Retinal pigment epithelial cell (primary cell): ENCODE results near the gene F2.

Source experiments
- DNase-seq: peaks from one replicate; pipeline ENCODE4 v3.0.0-alpha.2; 2010; ENCODE audit warnings: low read depth
- H3K4me3 ChIP-seq: 2 replicates; pipeline ENCODE4 v1.5.1; 2011; ENCODE audit warnings: mild to moderate bottlenecking, low read length, control low read depth, moderate library complexity
- TF ChIP-seq, protein P1 (sequence below): conservative IDR thresholded peaks from 2 replicates; pipeline ENCODE4 v1.5.1; 2011; ENCODE audit warnings: low read depth, low read length, control low read depth, inconsistent platforms

F2 gene

DNA sequence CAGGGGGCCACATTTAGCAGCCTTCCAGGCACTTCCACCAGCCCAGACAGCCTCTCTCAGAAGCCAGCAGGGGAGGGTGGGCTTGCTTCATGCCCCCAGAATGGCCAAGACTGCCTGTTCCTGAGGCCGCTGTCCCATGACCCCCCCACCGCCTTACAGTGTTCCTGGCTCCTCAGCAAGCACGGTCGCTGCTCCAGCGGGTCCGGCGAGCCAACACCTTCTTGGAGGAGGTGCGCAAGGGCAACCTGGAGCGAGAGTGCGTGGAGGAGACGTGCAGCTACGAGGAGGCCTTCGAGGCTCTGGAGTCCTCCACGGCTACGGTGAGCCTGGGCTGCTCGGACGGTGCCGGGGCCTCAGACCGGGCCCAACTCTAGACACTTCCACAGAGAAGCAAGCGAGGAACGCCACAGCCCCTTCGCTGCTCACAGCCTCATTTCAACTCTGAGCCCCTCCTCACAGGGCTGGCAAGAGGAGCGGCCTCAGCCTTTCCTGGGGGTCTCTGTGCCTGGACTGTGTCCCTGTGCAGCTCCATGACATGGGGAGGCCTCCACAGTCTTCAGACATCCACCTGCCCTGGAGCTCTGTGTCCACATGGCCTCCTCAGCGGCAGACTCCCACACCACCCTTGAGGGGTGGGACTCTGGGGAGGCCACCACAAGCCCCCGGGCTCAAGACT lies 668 bp downstream of the F2 start:
- TF ChIP-seq, protein P1, sequence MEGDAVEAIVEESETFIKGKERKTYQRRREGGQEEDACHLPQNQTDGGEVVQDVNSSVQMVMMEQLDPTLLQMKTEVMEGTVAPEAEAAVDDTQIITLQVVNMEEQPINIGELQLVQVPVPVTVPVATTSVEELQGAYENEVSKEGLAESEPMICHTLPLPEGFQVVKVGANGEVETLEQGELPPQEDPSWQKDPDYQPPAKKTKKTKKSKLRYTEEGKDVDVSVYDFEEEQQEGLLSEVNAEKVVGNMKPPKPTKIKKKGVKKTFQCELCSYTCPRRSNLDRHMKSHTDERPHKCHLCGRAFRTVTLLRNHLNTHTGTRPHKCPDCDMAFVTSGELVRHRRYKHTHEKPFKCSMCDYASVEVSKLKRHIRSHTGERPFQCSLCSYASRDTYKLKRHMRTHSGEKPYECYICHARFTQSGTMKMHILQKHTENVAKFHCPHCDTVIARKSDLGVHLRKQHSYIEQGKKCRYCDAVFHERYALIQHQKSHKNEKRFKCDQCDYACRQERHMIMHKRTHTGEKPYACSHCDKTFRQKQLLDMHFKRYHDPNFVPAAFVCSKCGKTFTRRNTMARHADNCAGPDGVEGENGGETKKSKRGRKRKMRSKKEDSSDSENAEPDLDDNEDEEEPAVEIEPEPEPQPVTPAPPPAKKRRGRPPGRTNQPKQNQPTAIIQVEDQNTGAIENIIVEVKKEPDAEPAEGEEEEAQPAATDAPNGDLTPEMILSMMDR = no peak
- DNase-seq = no peak

DNA sequence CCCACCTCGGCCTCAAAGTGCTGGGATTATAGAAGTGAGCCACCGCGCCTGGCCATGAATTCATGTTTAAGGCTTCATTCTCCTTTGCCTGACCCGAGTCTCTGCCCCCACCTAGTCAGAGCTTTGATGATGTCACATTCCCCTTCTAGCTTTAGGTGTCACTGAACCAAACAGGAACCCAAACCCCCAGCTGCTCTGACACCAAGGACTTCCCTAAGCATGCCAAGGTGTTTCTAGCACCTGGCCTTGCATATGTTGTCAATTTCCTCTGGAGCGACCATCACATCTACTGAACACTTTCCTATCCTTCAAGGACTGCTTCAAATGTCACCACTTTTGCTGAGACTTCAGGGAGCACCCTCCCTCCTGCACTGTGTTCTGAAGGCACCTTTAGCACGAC lies 2.3 kb downstream of the F2 start:
- no peak for DNase-seq
- TF ChIP-seq, protein P1 = no peak
- H3K4me3 ChIP-seq = no peak overlapping the region

More for the DNA sequence above, 668 bp downstream of the F2 start:
- H3K4me3 ChIP-seq = no peak overlapping the region

DNA sequence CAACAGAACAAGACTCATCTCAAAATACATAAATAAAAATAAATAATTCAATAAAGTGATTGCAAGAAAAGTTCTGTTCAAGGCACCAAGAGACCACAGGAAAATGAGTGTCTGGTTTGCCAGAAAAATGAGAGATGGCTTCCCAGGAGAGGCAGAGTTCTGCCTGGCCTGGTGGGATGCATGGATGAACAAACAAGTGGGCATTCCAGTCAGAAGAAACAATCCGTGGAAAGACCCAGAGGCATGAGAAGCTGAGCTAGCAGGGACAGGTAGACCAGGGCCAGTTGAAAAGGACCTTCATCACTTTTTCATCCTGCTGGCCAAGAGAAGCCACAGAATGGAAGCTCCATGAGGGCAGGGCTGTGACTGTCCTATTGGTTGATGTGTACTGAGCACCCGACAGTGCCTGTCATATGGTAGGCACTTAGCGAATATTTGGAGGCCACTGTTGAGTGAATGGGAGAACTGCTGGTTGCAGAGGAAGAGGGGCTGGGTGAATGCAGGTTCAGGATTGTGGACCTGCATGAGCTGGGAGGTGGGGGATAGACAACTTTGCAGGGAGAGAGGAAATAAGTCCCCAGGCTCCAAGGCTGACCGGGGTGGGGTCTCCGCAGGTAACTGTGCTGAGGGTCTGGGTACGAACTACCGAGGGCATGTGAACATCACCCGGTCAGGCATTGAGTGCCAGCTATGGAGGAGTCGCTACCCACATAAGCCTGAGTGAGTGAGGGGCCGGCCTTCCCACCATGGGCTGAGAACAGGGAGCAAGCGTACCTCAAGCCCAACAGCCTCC lies 3.7 kb downstream of the F2 start:
- H3K4me3 ChIP-seq = no peak overlapping the region
- no peak for DNase-seq
- TF ChIP-seq, protein P1 = no peak

DNA sequence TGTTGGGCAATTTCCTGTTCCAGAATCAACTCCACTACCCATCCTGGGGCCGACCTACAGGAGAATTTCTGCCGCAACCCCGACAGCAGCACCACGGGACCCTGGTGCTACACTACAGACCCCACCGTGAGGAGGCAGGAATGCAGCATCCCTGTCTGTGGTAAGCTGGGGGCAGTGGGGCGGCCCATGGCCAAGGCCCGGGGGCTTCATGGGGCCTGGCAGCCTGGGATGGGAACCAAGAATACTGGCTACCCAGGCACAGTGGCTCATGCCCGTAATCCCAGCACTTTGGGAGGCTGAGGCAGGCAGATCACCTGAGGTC lies 4.3 kb downstream of the F2 start:
- H3K4me3 ChIP-seq = no peak overlapping the region
- TF ChIP-seq, protein P1 = no peak
- no peak for DNase-seq

DNA sequence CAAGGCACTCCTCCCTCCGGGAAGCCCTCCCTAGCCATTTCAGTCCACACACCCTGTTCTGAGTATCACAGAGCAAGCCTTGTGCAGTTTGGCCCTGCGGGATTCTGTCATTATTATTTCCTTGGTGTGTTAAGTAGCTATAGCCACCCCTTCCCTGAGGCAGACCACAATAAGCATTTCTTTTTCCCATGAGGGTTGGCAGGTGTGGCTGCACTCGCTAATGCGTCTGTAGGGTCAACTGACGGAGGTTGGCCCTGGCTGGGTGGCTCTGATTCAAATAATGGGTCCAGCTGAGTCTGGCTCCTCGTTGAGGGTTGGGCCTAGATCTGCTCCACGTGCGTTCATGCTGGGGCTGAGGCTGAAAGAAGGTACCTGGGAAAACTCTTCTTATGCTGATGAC lies 5.1 kb downstream of the F2 start:
- H3K4me3 ChIP-seq = no peak overlapping the region
- DNase-seq = peak; percentile 10
- TF ChIP-seq, protein P1 = no peak

DNA sequence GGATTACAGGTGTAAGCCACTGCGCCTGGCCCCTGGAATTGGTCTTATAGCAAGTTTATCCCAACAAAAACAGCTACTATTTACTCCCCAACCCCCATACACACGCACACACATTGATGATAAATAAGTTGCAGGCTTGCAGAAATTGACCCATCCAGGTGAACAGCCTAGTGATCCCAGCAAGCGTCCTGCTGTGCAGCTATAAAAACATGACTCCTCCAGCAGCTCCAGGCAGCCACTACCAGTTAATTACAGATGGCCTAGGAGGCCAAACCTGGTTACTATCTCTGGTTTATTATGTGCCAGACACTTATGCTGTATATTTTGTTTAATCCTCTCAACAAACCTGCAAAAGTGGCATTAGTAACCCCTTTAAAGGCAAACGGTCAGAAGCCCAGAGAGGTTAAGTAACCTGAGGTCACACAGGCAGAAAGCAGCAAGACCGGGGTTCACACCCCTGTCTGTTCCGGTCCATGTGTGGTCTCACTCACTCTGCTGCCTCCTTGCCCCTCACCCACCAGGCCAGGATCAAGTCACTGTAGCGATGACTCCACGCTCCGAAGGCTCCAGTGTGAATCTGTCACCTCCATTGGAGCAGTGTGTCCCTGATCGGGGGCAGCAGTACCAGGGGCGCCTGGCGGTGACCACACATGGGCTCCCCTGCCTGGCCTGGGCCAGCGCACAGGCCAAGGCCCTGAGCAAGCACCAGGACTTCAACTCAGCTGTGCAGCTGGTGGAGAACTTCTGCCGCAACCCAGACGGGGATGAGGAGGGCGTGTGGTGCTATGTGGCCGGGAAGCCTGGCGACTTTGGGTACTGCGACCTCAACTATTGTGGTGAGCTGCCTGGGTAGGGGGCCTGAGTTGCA lies 6.6 kb downstream of the F2 start:
- DNase-seq = no peak
- TF ChIP-seq, protein P1 = no peak
- H3K4me3 ChIP-seq = no peak overlapping the region
